Astrocyte (in vitro differentiated cells and primary cell): ENCODE measurements around the gene CCK. TPM values are rescaled to one million over a fixed set of nuclear protein-coding genes. Genes with fewer than 3 reads are reported as not detected.

ENCODE experiments used
- DNase-seq: peaks from one replicate; pipeline ENCODE4 v3.0.0-alpha.2; 2010; ENCODE audit warnings: low read depth
- FAIRE-seq: peaks from 2 replicates; lab custom pipeline; 2011; peaks lifted over from hg19 to GRCh38; lab: Jason Lieb, UNC
- H2AFZ ChIP-seq: 2 replicates; pipeline ENCODE4 v1.6.0; 2012; ENCODE audit warnings: low read depth, low read length, inconsistent platforms
- H3K27ac ChIP-seq: 2 replicates; pipeline ENCODE4 v1.5.1; 2011; ENCODE audit warnings: low read depth, low read length, inconsistent platforms
- H3K27me3 ChIP-seq: 2 replicates; pipeline ENCODE4 v1.6.0; 2011; ENCODE audit warnings: low read length, inconsistent platforms; ENCODE audit not compliant: insufficient read depth
- H3K36me3 ChIP-seq: 2 replicates; pipeline ENCODE4 v1.5.1; 2011; ENCODE audit warnings: low read length, inconsistent platforms; ENCODE audit not compliant: insufficient read depth
- H3K4me1 ChIP-seq: 2 replicates; pipeline ENCODE4 v1.5.1; 2011; ENCODE audit warnings: low read length, inconsistent platforms; ENCODE audit not compliant: insufficient read depth
- H3K4me2 ChIP-seq: 2 replicates; pipeline ENCODE4 v1.6.0; 2012; ENCODE audit warnings: low read length, inconsistent platforms
- H3K4me3 ChIP-seq: 2 replicates; pipeline ENCODE4 v1.5.1; 2011; ENCODE audit warnings: low read depth, mild to moderate bottlenecking, low read length, inconsistent platforms; ENCODE audit not compliant: insufficient read depth
- H3K79me2 ChIP-seq: 2 replicates; pipeline ENCODE4 v1.6.0; 2012; ENCODE audit warnings: mild to moderate bottlenecking, low read length, inconsistent platforms; ENCODE audit not compliant: insufficient read depth
- H3K9ac ChIP-seq: 2 replicates; pipeline ENCODE4 v1.6.0; 2012; ENCODE audit warnings: mild to moderate bottlenecking, low read length, inconsistent platforms
- H3K9me3 ChIP-seq: 2 replicates; pipeline ENCODE4 v1.5.1; 2012; ENCODE audit warnings: low read depth, mild to moderate bottlenecking, low read length, inconsistent platforms; ENCODE audit not compliant: insufficient read depth
- H4K20me1 ChIP-seq: 2 replicates; pipeline ENCODE4 v1.6.0; 2012; ENCODE audit warnings: low read length, inconsistent platforms; ENCODE audit not compliant: insufficient read depth
- H3K27ac Mint-ChIP-seq: one replicate; pipeline ENCODE4 v1.8.0; 2021; ENCODE audit warnings: mild to moderate bottlenecking, mixed read lengths; ENCODE audit not compliant: unreplicated experiment
- H3K27me3 Mint-ChIP-seq: one replicate; pipeline ENCODE4 v1.8.0; 2021; ENCODE audit warnings: low read depth, mixed read lengths; ENCODE audit not compliant: unreplicated experiment
- H3K36me3 Mint-ChIP-seq: one replicate; pipeline ENCODE4 v1.8.0; 2021; ENCODE audit warnings: low read depth, mixed read lengths; ENCODE audit not compliant: unreplicated experiment
- H3K4me1 Mint-ChIP-seq: one replicate; pipeline ENCODE4 v1.8.0; 2021; ENCODE audit warnings: low read depth, mixed read lengths; ENCODE audit not compliant: unreplicated experiment
- H3K4me3 Mint-ChIP-seq: one replicate; pipeline ENCODE4 v1.8.0; 2021; ENCODE audit warnings: mild to moderate bottlenecking, moderate library complexity, mixed read lengths; ENCODE audit not compliant: unreplicated experiment
- H3K9me3 Mint-ChIP-seq: one replicate; pipeline ENCODE4 v1.8.0; 2021; ENCODE audit warnings: mild to moderate bottlenecking, mixed read lengths; ENCODE audit not compliant: unreplicated experiment
- EZH2 ChIP-seq: IDR thresholded peaks from 2 replicates; pipeline ENCODE4 v1.6.1; 2012; ENCODE audit warnings: mild to moderate bottlenecking, low read length, inconsistent platforms; ENCODE audit not compliant: insufficient read depth
- total RNA-seq: library from RNA; stranded (reverse); gene quantifications from 2 replicates; pipeline ENCODE4 v1.2.1, GENCODE V29; 2021
- TF ChIP-seq, protein P1 (sequence below): IDR thresholded peaks from 2 replicates; pipeline ENCODE4 v1.5.1; 2011; ENCODE audit warnings: low read depth, mild to moderate bottlenecking, inconsistent platforms, low read length, moderate library complexity; ENCODE audit not compliant: insufficient read depth

The CCK gene
- total RNA-seq, 1 donor from 2014 or later = not detected

GRCh38 chr3:42277676-42278075, 11.7 kb upstream of the CCK start:
- Mint-ChIP-seq H3K9me3 (peaks cover 21% of the 10 kb centered on the region), H3K4me3 (no peak overlapping the region), H3K36me3 (no peaks in the 10 kb centered on the region), H3K4me1 (no peaks in the 10 kb centered on the region), H3K27me3 (peaks cover 26% of the 10 kb centered on the region), H3K27ac (no peak overlapping the region)
- no peak for FAIRE-seq
- no peak for TF ChIP-seq EZH2
- TF ChIP-seq, protein P1, sequence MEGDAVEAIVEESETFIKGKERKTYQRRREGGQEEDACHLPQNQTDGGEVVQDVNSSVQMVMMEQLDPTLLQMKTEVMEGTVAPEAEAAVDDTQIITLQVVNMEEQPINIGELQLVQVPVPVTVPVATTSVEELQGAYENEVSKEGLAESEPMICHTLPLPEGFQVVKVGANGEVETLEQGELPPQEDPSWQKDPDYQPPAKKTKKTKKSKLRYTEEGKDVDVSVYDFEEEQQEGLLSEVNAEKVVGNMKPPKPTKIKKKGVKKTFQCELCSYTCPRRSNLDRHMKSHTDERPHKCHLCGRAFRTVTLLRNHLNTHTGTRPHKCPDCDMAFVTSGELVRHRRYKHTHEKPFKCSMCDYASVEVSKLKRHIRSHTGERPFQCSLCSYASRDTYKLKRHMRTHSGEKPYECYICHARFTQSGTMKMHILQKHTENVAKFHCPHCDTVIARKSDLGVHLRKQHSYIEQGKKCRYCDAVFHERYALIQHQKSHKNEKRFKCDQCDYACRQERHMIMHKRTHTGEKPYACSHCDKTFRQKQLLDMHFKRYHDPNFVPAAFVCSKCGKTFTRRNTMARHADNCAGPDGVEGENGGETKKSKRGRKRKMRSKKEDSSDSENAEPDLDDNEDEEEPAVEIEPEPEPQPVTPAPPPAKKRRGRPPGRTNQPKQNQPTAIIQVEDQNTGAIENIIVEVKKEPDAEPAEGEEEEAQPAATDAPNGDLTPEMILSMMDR = no peak
- H3K9me3 ChIP-seq = no peaks in the 10 kb centered on the region
- H3K27ac ChIP-seq = no peak overlapping the region
- no peak for DNase-seq
- no peaks in the 10 kb centered on the region for H4K20me1 ChIP-seq
- H3K4me3 ChIP-seq = no peak overlapping the region
- H2AFZ ChIP-seq = no peak overlapping the region
- no peaks in the 10 kb centered on the region for H3K36me3 ChIP-seq
- no peak overlapping the region for H3K9ac ChIP-seq
- H3K27me3 ChIP-seq = peaks cover 6% of the 10 kb centered on the region
- no peaks in the 10 kb centered on the region for H3K79me2 ChIP-seq
- no peak overlapping the region for H3K4me2 ChIP-seq
- no peaks in the 10 kb centered on the region for H3K4me1 ChIP-seq

GRCh38 chr3:42276141-42277132, 10.5 kb upstream of the CCK start:
- no peaks in the 10 kb centered on the region for H3K79me2 ChIP-seq
- no peaks in the 10 kb centered on the region for H3K36me3 Mint-ChIP-seq
- DNase-seq = no peak
- H3K27ac ChIP-seq = no peak overlapping the region
- no peaks in the 10 kb centered on the region for H3K4me1 ChIP-seq
- H3K9me3 ChIP-seq = no peaks in the 10 kb centered on the region
- H2AFZ ChIP-seq = no peak overlapping the region
- H3K36me3 ChIP-seq = no peaks in the 10 kb centered on the region
- no peaks in the 10 kb centered on the region for H4K20me1 ChIP-seq
- FAIRE-seq = no peak
- TF ChIP-seq, protein P1 = no peak
- TF ChIP-seq EZH2 = no peak
- H3K27ac Mint-ChIP-seq = no peak overlapping the region
- no peak overlapping the region for H3K4me2 ChIP-seq
- H3K27me3 ChIP-seq = peaks cover 6% of the 10 kb centered on the region
- H3K4me1 Mint-ChIP-seq = no peaks in the 10 kb centered on the region
- H3K9me3 Mint-ChIP-seq = peaks cover 29% of the 10 kb centered on the region
- no peak overlapping the region for H3K4me3 ChIP-seq
- H3K4me3 Mint-ChIP-seq = no peak overlapping the region
- H3K27me3 Mint-ChIP-seq = peaks cover 34% of the 10 kb centered on the region
- H3K9ac ChIP-seq = no peak overlapping the region

DNA sequence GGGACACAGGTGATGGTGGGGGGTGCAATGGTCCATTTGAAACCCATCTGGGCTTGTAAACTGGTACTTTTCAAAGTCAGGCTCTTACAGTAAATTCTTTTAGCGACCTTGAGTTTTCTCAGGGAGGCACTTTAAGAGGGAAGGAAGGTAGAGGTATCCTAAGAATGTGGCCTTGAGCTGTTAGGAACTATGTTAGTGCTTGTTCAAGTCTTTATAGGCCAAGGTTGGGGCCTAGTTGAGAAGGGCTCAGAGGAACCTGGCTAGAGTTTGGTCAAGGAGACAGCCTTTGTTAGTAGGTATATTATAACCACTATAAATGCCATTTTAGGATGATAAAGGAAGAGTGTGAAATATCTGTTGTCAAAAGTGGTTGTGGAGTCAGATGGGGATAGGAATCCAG, 9.2 kb upstream of the CCK start:
- H2AFZ ChIP-seq = no peak overlapping the region
- Mint-ChIP-seq H3K9me3 (peaks cover 25% of the 10 kb centered on the region), H3K27me3 (peaks cover 45% of the 10 kb centered on the region), H3K27ac (no peak overlapping the region), H3K4me3 (no peak overlapping the region), H3K4me1 (no peaks in the 10 kb centered on the region), H3K36me3 (no peaks in the 10 kb centered on the region)
- no peaks in the 10 kb centered on the region for H4K20me1 ChIP-seq
- peaks cover 6% of the 10 kb centered on the region for H3K27me3 ChIP-seq
- no peaks in the 10 kb centered on the region for H3K9me3 ChIP-seq
- no peaks in the 10 kb centered on the region for H3K79me2 ChIP-seq
- no peak overlapping the region for H3K9ac ChIP-seq
- H3K36me3 ChIP-seq = no peaks in the 10 kb centered on the region
- H3K27ac ChIP-seq = no peak overlapping the region
- no peak overlapping the region for H3K4me3 ChIP-seq
- DNase-seq = no peak
- no peak overlapping the region for H3K4me2 ChIP-seq
- H3K4me1 ChIP-seq = no peaks in the 10 kb centered on the region
- no peak for FAIRE-seq
- TF ChIP-seq EZH2 = no peak
- TF ChIP-seq, protein P1 = no peak
